ENCODE measurements around the gene TMEM151A.
"Not testable (repeated sequence)": the region's sequence is repeated elsewhere in the genome, so short reads cannot be mapped to it uniquely, and the experiment has no call there.

TMEM151A gene

GRCh38 chr11:66267379-66268243 lies 24.1 kb upstream of the TMEM151A start:
- ATAC-seq (peak; percentile 60), DNase-seq (peak; percentile 94)

DNA sequence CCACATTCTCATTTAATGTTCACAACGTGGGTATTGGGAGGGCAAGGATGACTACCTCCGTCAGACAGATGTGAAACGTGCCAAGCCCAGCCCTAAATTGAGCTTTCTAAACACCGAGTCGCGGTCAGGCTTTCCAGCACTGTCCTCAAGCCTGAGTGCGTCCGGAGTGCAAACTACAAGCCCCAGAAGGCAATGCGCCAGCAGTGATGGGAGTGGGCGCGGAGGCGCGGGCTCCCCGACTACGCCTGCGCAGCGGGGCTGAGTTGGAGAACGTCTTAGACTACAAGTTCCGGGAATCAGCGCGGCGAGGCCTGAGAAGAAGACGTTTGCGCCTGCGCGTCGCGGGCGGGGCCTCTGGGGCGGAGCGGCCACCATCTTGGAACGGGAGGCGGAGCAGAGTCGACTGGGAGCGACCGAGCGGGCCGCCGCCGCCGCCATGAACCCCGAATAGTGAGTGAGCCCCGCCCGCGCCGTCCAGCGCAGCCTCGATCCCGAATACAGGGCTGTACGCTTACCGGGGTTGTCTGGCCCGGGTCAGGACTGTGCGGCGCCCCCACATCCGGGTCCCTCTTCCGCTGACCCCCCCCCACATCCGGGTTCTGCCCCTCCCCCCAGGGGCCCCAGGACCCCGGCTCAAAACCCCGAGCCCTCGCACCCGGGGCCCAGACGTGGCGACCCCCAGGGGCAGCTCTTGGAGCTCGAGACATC lies 23.3 kb upstream of the TMEM151A start, which contains the start of gene RAB1B:
Gene RAB1B (plus strand): TSS at position 396 of the 708 bp plus-strand sequence. CDS start 41 bp downstream, at position 437.
- peak; percentile 100 for DNase-seq
- ATAC-seq = peak; percentile 92

GRCh38 chr11:66268952-66269905 lies 22.5 kb upstream of the TMEM151A start:
- DNase-seq (peak; percentile 32), ATAC-seq (no peak)

GRCh38 chr11:66271816-66272215 lies 19.9 kb upstream of the TMEM151A start:
- DNase-seq (no peak), ATAC-seq (no peak)

DNA sequence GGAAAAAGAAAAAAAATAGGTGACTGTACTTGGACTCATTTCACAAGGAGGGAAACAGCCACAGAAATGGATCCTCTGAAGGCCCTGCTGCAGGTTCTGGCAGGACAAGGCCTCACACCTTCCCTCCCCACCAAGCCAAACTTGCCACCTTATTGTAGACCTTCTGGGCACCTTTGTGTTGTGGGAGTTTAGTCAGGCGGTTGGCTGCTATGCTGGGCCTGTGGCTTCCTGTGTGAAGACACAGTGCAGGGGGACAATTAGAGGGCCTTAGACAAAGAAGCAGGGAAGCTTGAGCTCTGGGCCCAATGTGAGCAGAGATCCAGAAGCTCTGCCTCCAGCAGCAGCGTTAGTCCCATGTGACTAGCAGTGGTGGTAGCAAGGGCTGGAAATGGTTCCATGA lies 19.1 kb upstream of the TMEM151A start:
- no peak for DNase-seq
- no peak for ATAC-seq

GRCh38 chr11:66274219-66274618 lies 17.5 kb upstream of the TMEM151A start:
- ATAC-seq (no peak), DNase-seq (no peak)

DNA sequence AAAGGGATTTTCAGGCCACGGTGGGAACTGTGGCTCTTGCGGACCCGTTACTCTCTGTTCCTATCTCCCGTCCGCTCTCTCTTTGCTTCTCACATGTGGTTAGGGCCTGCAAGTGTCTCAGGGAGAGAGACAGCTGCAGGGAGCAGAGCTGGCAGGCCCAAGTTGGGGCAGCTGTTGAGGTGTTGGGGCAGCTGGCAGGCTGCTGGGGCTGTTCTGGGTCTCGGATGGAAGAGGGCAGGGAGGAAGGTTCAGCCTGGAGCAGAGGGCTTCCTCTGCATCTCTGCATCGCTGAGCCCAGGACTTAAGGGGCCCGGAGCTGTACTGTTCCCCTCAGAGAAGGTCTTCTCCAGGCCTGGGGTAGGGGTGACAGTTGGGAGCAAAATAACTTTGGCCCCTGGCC lies 16.3 kb upstream of the TMEM151A start:
- ATAC-seq = no peak
- DNase-seq = no peak

DNA sequence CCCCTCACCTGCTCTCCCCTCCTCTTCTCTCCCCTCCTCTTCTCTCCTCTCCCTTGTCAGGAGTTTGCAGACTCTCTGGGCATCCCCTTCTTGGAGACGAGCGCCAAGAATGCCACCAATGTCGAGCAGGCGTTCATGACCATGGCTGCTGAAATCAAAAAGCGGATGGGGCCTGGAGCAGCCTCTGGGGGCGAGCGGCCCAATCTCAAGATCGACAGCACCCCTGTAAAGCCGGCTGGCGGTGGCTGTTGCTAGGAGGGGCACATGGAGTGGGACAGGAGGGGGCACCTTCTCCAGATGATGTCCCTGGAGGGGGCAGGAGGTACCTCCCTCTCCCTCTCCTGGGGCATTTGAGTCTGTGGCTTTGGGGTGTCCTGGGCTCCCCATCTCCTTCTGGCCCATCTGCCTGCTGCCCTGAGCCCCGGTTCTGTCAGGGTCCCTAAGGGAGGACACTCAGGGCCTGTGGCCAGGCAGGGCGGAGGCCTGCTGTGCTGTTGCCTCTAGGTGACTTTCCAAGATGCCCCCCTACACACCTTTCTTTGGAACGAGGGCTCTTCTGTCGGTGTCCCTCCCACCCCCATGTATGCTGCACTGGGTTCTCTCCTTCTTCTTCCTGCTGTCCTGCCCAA lies 15.6 kb upstream of the TMEM151A start:
- ATAC-seq (no peak), DNase-seq (no peak)

GRCh38 chr11:66276619-66277018 lies 15.1 kb upstream of the TMEM151A start:
- not testable (repeated sequence) for DNase-seq, ATAC-seq

DNA sequence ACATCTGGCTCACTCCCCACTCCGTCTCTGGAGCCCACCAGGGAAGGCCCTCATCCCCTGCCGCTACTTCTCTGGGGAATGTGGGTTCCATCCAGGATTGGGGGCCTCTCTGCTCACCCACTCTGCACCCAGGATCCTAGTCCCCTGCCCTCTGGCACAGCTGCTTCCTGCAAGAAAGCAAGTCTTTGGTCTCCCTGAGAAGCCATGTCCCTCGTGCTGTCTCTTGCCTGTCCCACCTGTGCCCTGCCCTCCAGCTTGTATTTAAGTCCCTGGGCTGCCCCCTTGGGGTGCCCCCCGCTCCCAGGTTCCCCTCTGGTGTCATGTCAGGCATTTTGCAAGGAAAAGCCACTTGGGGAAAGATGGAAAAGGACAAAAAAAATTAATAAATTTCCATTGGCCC lies 14.6 kb upstream of the TMEM151A start:
- ATAC-seq, DNase-seq: not testable (repeated sequence)

DNA sequence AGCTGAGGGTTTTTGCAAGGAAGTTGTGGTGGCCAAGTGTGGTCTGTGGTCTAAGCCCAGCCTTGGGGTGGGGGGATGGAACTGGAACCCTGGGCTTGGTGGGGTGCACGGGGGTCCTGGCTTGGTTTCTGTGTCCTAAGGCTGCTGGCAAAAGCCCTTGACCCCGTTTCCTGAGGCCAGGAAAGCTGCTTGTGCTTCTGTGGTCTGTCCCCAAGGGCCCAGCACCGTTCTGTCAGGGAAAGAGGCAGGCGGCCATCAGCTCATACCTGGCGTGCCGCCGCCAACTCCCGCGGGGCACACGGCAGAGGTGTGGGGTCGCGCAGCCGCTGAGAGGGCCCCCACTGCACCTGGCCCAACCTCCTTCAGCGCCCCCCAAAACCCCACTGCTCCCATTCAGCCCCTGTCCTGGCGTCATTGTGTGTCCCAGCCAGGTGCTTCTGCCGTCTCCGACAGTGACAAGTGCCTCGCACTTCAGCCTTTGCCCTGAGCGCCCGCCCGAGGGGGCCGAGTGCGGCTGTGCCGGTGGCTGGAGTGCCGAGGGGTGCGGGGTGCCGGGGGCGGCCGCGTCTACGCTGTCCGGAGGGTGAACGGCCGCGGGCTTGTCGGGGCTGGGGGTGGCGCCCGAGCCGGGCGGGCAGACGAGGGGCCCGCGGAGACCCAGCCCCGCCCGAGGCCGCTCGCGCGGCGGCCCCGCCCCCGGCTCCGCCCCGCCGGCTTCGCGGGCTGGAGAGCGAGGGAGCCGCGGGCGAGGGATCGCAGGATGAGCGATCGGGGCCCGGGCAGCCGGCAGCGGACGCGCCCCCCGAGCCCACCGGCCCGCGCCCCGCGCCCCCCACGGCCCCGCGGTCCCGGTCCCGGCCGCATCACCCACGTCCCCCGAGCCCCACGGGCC lies 14.0 kb upstream of the TMEM151A start, which contains the start of gene CNIH2:
Gene CNIH2 (plus strand): TSS at position 705 of the 892 bp plus-strand sequence. CDS start 282 bp downstream, outside the sequence.
- DNase-seq (peak; percentile 60), ATAC-seq (no peak)

DNA sequence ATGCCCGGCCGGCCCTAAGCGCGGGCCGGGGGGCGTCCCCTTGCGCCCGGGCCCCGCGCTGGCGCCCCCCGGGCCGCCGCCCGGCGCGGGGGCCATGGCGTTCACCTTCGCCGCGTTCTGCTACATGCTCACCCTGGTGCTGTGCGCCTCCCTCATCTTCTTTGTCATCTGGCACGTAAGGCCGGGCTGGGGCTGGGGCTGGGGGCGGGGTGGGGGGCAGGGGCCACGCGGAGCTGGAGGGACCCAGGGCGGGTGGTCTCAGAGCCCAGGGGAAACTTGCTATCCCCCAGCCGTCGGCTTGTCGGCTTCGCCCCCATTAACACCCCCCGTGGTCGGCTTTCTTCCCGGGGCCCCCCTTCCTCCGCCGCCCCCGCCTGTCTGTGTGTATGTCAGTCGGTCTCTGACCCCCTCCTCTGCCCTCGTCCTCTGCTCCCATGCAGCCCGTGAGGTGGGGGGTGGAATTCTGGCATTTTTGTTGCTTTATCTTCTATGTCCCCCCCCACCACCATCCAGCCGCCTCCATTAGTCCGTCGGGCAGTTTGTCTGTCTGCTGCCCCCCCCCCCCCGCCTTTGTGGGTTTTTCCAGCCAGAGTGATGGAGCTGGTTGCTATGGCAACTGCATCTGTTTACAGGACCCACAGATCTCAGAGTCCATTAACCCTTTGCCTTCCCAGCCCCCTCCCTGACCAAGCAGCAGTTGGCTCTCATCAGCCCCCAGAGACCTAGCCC lies 13.2 kb upstream of the TMEM151A start:
- ATAC-seq (no peak), DNase-seq (no peak)

DNA sequence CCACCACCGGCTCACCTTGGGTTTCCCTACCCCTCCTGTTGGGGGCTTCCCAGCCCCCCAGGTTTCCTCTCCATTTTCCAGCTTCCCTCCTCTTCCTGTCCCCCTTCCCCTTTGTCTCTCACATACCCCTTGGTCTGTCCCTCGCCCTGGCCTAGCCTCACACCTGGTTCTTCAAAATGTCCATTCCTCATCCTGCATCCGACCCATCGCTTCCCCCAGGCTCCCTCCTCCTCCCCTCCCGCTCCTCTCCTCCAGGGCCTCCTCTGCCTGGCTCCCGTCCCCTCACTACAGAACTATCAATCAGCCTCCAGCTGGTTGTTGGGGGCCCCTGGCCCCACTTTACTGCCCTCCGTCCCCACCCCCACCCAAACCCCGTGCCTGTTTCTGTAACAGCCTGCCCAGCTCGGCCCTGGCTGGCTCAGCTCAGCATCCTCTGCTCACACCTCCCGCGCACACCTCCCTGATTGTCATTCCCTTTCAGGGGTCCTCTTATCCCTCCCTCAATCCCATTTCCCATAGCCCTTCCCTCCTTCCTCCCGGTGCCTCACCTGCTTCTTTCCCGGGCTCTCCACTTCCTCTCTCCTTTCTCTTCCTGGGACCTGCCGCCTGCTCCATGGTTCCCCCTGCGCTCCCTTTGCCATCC lies 12.5 kb upstream of the TMEM151A start:
- no peak for ATAC-seq
- no peak for DNase-seq

DNA sequence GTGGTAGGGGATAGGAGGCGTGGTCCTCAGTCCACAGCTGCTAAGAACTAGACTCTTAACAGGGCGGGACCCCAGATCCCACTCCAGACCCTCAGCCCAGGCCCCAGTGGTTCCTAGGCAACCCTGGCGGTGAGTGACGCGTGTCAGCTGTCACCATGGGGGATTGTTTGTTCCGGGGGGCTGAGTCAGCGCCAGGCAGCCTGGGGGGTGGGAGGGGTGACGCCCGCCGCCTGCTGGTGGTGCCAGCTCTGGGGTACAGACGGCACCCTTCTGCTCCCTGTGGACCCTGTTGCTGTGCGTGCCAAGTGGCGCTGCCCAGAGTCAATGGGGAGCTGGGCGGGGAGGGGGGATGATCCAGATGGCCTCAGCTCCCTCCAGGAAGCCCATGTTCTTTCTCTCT lies 11.3 kb upstream of the TMEM151A start:
- no peak for DNase-seq
- ATAC-seq = no peak

DNA sequence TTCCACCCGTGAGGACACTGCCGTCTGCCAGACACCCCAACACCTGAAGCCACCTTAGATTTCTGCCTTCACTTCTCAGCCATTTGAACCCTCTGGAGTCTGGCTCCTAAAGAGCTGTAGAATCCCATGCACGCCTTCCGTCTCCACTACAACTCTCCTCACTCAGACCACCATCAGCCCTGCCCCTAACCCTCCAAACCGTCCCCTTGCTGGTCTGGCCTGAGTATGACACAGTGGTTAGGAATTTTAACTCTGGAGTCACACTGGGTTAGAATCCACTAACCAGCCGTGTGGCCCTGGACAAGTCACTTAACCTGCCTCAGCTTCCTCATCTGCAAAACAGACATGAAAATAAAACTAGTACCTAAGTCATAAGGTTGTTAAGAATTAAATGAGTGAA lies 10.7 kb upstream of the TMEM151A start:
- ATAC-seq (no peak), DNase-seq (no peak)

- ATAC-seq = peak; percentile 14
- DNase-seq = no peak
Observed at GRCh38 chr11:66281776-66282467, 9.8 kb upstream of the TMEM151A start.

- DNase-seq (peak; percentile 100), ATAC-seq (peak; percentile 91)
Observed at GRCh38 chr11:66282468-66283455, 8.9 kb upstream of the TMEM151A start.

All from stimulated activated naive CD8-positive, alpha-beta T cell treated with anti-CD3 and anti-CD28 coated beads, Interleukin-15, Interleukin-2, amounts not matched to agents 100 U/mL and 50 U/mL, for 24 hours (primary cell).